Motor neuron (in vitro differentiated cells): ENCODE measurements around the gene TNIP1. TPM values are rescaled to one million over a fixed set of nuclear protein-coding genes. Genes with fewer than 3 reads are reported as not detected.
A peak's percentile ranks its signal among the peaks of the same experiment; 100 is the strongest.

Source experiments
- ATAC-seq, 8 experiments: fragments of 200-7000 bp; cut with Tn5 transposase; replicated peaks in 6 of 8; 2 replicates each; pipeline ENCODE4 v1.8.0; 2021; ENCODE audit warnings: mild to moderate bottlenecking in 8 of 8, moderate library complexity in 8 of 8
- H3K27ac ChIP-seq, 2 donors: fragments of 250-450 bp; sonication (Bioruptor Pico); 2 replicates each; pipeline ENCODE4 v1.9.0; 2021; ENCODE audit warnings: antibody characterized with exemption in 2 of 2, mild to moderate bottlenecking in 2 of 2, moderate library complexity in 1 of 2
- H3K4me1 ChIP-seq, 2 donors: fragments of 250-450 bp; sonication (Bioruptor Pico); replicated peaks in 1 of 2; 2 replicates each; pipeline ENCODE4 v1.6.1; 2021; ENCODE audit warnings: antibody characterized with exemption in 2 of 2, mild to moderate bottlenecking in 2 of 2, moderate library complexity in 1 of 2
- H3K4me3 ChIP-seq, 5 donors: fragments of 250-450 bp; sonication (Bioruptor Pico); 2 replicates each; pipeline ENCODE4 v1.9.0; 2021; ENCODE audit warnings: antibody characterized with exemption in 5 of 5, mild to moderate bottlenecking in 5 of 5, moderate library complexity in 4 of 5
- WGBS, 10 experiments: fragments of 450-650 bp; shearing (Covaris generic); methylation state at CpG; one replicate each; pipeline ENCODE4 v1.0.0; 2022; 5-methylcytosine and 5-hydroxymethylcytosine counted together
- in situ Hi-C, 9 experiments: fragments of 400-800 bp; cut with MboI; loops; one replicate each; pipeline ENCODE4 v1.15.0; 2021; ENCODE audit warnings: low sequenced_read_pairs in 9 of 9, low pct_unique_long_range_greater_than_20kb in 2 of 9; ENCODE audit not compliant: unreplicated experiment in 9 of 9
- total RNA-seq, 8 experiments: library from RNA; unstranded; fragments of 300-600 nt; gene quantifications; 2 replicates each; pipeline versions ENCODE4 v1.2.3 to v1.2.4, GENCODE V29; 2022

TNIP1 gene
- total RNA-seq, 8 experiments from 2014 or later = 13.7 to 55.6 (median 26.9) TPM

DNA sequence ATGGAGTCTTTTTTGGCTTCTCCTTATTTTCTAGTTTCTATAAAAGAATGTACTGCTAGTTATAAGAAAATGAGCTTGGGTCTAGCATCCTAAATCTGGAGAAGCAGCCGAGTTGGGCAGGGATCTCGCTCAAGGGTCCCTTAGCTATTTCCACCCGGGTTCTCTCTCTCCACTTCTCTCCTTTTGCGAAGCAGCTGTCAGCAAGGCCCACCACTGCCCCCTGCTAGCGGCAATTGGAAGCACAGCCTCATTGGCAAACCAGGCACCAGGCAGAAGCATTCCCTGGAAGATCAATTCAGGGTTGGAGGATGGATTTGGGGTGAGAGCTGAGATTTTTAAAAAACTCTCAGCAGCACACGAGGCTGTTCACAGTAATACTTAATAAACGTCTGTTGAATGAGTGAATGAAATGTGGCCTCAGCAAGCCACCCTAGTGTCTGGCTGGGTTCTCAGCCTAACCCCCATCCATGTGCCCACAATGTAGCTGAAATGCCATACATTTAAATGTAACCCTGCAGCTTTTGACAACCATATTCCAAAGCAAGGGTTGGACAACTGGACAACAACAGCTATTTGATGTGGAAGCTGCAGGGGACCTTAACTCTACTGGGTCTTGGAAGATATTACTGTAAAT lies 34.6 kb upstream of the TNIP1 start:
- ATAC-seq = peak; percentile 34 to 77 (median 58)
- in situ Hi-C loops = no loop called here
- H3K4me3 ChIP-seq = no peak overlapping the region
- H3K4me1 ChIP-seq = no peaks in the 10 kb centered on the region
- 0 to 29% (median 10%) methylated on average over 2 to 5 of the region's 7 CpGs; no CpG with 5 or more reads in 3 of the 10 experiments for WGBS, 10 experiments
- no peak overlapping the region for H3K27ac ChIP-seq

DNA sequence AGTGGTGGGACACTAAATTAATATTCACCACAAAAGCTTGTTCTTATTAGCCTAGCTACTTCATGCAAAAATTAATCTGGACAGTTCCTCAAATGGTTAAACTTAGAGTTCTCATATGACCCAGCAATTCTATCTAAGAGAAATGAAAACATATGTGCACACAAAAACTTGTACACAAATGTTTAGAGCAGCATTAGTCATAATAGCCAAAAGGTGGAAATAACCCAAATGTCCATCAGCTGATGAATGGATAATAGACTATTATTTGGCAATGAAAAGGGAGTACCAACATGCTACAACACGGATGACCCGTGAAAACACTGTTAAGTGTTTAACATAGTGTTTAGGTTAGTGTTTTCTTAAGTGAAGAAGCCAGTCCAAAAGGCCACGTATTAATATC lies 32.8 kb upstream of the TNIP1 start:
- H3K27ac ChIP-seq = no peak overlapping the region
- no peaks in the 10 kb centered on the region for H3K4me1 ChIP-seq
- in situ Hi-C loops = no loop called here
- H3K4me3 ChIP-seq = no peak overlapping the region
- ATAC-seq = no peak
- 29 to 100% (median 80%) methylated on average over 1 to 3 of the region's 3 CpGs; no CpG with 5 or more reads in 1 of the 10 experiments for WGBS, 10 experiments

DNA sequence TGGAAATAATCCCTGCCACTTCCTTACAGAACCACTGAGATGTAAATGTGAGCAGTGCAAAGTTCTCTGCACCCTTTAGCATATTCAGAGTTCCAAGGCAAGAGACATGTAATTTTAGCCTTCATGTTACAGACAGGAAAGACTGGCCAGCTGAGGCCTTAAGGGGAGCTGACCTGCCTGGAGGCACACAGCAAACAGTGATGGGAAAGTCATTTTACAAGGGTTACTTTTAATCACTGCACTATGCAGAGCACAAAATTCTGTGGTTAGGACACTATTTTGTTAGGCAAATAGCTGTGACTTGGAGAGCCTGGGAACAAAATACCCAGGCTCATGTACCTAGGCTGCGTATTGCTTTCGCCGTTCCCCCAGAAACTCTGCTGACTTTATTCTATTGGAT lies 30.2 kb upstream of the TNIP1 start:
- no peak overlapping the region for H3K27ac ChIP-seq
- peak in 4 of 8 experiments; percentile 11 to 95 (median 90) for ATAC-seq
- WGBS, 10 experiments = 85 to 100% (median 96%) methylated on average over 3 of the region's 3 CpGs; no CpG with 5 or more reads in 5 of the 10 experiments

DNA sequence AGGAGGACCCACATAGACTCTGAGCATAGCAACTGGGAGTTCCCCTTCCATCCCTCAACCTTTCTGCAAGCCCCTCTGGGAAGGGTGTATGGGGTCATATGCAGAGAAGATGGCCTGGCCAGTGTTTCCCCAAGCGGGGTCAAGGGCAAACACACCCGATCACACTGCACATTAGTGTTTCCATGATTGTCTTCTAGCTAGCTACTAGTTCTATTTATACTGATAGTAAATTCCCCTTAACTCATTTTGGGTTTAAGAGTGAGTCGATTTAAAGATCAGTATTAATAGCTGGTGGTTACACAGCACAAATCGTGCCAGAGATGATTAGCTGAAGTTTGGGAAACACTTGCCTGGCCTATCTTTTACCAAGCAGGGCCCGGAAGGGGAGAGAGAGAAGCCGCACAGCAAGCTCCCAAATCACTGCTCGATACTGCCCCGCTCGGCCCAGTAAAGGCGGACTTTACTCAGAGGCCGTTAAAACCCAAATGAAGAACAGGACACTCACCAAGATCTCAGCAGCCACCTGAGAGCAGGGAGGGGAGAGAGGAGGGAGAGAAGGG lies 29.4 kb upstream of the TNIP1 start:
- no peak overlapping the region for H3K4me3 ChIP-seq
- 40 to 100% (median 93%) methylated on average over 1 to 11 of the region's 11 CpGs; no CpG with 5 or more reads in 1 of the 10 experiments for WGBS, 10 experiments
- in situ Hi-C loops = no loop called here
- ATAC-seq = no peak
- H3K4me1 ChIP-seq = no peaks in the 10 kb centered on the region
- H3K27ac ChIP-seq = no peak overlapping the region

More for the DNA sequence above, 30.2 kb upstream of the TNIP1 start:
- no peak overlapping the region for H3K4me3 ChIP-seq
- H3K4me1 ChIP-seq = no peaks in the 10 kb centered on the region
- in situ Hi-C loops = no loop called here

DNA sequence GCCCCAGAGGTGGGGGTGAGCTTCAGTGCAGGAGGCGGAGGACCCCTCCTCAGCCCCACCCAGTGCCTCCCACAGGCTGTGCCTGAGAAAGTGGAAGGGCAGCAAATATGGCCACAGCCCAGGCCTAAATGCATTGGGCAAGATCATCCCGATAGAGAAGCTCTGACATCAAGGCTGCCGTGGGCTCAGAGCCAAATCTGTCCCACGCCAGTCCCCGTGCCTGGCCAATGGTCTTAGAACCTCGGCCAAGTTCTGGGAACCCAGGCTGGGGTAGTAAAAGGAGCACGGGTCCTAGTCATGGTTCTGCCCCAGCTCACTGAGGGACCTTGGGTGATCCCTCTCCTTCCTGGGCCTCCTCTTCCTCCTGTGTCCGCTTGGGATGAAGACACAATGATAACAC lies 27.7 kb upstream of the TNIP1 start:
- H3K4me1 ChIP-seq = no peaks in the 10 kb centered on the region
- no peak for ATAC-seq
- in situ Hi-C loops = no loop called here
- H3K27ac ChIP-seq = no peak overlapping the region
- 0 to 100% (median 85%) methylated on average over 1 to 4 of the region's 8 CpGs; no CpG with 5 or more reads in 2 of the 10 experiments for WGBS, 10 experiments
- no peak overlapping the region for H3K4me3 ChIP-seq

DNA sequence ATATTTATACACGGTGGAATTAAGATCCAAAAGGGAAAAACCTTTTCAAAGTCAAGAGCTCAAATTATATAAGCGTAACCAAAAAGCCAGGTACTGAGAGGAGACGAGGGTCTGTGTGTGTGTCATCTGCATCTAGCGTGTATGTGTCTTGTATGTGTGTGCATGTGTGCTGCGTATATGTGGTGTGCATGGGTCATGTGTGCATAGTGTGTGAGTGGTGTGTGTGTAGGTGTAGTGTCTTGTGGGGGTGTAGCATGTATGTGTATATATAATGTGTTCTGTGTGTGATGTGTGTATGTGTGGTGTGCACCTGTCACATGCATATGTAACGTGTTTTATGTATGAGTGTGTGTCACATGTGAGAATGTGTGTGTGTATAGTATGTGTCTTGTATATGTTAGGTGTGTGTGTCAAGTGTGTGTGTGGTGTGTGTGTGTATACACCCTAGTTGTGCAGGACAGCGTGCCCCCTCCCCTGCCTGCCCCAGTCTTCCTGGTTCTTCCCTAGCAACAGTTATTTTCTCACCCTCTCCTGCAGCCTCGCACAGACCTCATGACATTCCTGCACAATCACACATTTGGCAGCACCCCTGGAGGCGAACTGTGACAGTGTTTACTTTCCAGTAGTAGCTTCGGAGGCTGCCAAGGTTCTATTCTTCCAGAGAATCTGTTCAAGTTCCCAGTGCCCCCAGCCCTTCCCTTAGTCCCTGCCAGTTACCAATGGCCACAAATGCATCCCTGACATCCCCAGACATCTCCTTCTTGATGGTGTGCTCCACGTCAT lies 27.1 kb upstream of the TNIP1 start:
- Histone ChIP-seq H3K27ac (no peak overlapping the region), H3K4me3 (no peak overlapping the region), H3K4me1 (no peaks in the 10 kb centered on the region)
- ATAC-seq = peak in 5 of 8 experiments; percentile 15 to 94 (median 70)
- 50 to 100% (median 88%) methylated on average over 1 to 6 of the region's 11 CpGs for WGBS, 10 experiments
- in situ Hi-C loops = no loop called here

DNA sequence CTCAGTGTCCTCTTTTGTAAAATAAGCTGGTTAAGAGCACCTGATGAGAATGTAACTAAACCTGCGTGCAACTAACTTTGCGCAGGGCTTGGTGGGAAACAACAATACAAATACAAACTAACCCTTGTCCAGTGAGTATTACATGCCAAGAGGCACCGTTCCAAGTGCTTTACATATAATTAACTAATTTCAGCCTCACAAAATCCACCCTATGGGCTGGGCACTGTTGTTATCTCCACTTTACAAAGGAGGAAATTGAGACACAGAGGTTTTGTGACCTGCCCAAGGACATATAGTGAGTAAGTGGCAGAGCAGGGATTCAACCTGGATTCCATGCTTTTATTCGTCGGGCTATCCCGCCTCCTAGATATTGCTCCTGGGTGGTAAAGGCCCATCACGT lies 26.2 kb upstream of the TNIP1 start:
- in situ Hi-C loops = no loop called here
- Histone ChIP-seq H3K4me3 (no peak overlapping the region), H3K4me1 (no peaks in the 10 kb centered on the region), H3K27ac (no peak overlapping the region)
- ATAC-seq = peak in 1 of 8 experiments; percentile 10
- 60 to 100% (median 87%) methylated on average over 1 to 6 of the region's 7 CpGs; no CpG with 5 or more reads in 3 of the 10 experiments for WGBS, 10 experiments

DNA sequence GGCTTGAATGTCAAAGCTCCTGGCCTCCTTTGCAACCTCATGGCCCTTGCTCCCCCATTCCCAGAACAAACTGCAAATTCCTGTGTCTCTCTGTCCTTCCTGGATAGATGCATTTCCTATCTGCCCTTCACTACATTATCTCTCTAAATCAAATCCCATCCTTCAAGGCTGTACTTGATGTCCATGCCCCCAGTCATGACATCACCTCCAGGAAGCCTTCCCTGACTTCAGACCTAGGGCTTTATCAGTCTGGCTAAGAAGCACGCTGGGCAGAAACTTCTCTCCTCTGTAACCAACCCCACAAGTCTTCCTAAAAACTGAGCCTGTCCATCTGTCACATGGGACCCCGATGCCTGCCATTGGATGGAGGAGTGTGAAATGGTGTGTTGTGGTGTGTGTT lies 25.7 kb upstream of the TNIP1 start:
- Histone ChIP-seq H3K27ac (no peak overlapping the region), H3K4me1 (no peaks in the 10 kb centered on the region), H3K4me3 (no peak overlapping the region)
- in situ Hi-C loops = no loop called here
- no peak for ATAC-seq
- 86 to 100% (median 100%) methylated on average over 1 to 2 of the region's 2 CpGs; no CpG with 5 or more reads in 4 of the 10 experiments for WGBS, 10 experiments

DNA sequence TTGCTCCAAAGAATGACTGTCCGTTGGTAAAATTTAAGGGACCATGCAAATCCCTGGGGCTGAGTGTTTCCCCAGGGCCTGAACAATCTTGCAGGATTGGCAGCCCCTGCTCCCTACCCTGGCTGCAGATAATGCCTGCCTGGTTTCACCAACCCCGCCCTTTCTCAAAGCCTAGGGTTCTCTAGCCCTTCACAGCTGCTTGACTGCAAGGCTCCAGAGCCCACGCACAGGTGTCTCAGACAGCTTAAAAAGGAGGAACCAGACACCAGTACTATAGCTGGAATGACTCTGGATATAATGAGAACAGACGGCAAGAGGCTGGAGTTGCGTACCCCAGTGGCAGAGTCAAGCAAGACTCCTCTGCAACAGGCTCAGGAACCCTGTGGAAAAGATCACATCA lies 25.2 kb upstream of the TNIP1 start:
- Histone ChIP-seq H3K27ac (no peak overlapping the region), H3K4me1 (no peaks in the 10 kb centered on the region), H3K4me3 (no peak overlapping the region)
- ATAC-seq = no peak
- 90 to 100% (median 96%) methylated on average over 2 to 4 of the region's 5 CpGs; no CpG with 5 or more reads in 5 of the 10 experiments for WGBS, 10 experiments
- in situ Hi-C loops = no loop called here

DNA sequence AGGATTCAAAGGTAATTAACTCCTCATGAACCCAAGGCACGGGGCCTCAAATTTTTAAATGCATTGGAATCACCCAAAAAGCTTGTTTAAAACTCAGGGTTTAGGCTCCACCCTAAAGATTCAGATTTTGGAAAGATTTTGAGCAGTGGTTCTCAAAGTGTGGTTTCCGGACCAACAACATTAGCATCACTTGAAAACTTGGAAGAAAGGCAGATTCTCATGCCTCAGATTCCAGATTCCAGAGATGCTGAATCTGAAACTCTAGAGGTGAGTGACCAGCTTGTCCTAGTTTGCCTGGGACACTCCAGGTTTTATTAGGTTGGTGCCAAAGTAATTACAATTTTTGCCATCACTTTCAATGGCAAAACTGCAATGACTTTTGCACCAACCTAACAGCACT lies 24.7 kb upstream of the TNIP1 start:
- 36 to 100% (median 87%) methylated on average over 1 to 2 of the region's 2 CpGs; no CpG with 5 or more reads in 4 of the 10 experiments for WGBS, 10 experiments
- ATAC-seq = no peak
- Histone ChIP-seq H3K4me1 (no peaks in the 10 kb centered on the region), H3K27ac (no peak overlapping the region), H3K4me3 (no peak overlapping the region)
- in situ Hi-C loops = no loop called here

DNA sequence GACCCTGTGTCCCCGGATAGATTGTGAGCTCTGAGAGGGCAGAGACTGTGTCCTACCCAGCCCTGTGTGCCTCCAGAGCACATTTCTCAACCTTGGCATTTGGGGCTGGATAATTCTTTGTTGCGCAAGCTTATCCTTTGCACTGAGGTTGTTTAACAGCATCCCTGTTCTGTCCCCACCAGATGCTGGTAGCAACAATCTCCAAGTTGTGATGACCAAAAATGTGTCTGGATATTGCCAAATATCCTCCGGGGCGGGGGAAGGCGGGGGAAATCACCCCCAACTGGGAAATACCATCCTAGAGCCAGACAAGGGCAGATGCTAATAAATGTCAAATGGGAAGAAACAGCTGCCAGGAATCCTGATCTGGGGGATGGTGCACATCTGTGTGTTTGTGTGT lies 24.0 kb upstream of the TNIP1 start:
- H3K4me1 ChIP-seq = no peaks in the 10 kb centered on the region
- no peak overlapping the region for H3K4me3 ChIP-seq
- H3K27ac ChIP-seq = no peak overlapping the region
- ATAC-seq = peak in 1 of 8 experiments; percentile 38
- in situ Hi-C loops = no loop called here
- 92% methylated on average over 2 of the region's 5 CpGs; no CpG with 5 or more reads in 9 of the 10 experiments for WGBS, 10 experiments

DNA sequence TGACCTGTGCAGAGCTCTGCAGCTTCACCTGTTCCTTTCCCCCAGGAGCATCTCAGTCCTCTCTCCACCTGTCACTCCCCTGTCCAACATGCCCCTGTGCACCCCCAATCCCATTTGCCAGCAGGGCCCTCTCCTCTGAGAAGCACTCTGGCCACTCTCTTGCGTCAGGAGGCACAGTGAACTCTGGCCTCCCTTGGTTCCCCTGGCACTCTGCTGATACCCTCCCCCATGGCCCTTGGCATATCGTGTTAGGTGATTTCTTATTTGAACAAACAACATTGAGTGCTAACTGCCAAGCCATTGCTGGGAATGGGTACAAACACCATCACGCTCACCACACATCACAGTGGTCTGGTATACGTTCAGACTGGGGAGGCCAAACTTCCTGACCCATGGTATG lies 20.9 kb upstream of the TNIP1 start:
- Histone ChIP-seq H3K27ac (no peak overlapping the region), H3K4me3 (no peak overlapping the region), H3K4me1 (no peaks in the 10 kb centered on the region)
- no peak for ATAC-seq
- in situ Hi-C loops = no loop called here
- WGBS, 10 experiments = 100% methylated on average over 1 to 3 of the region's 4 CpGs; no CpG with 5 or more reads in 7 of the 10 experiments

DNA sequence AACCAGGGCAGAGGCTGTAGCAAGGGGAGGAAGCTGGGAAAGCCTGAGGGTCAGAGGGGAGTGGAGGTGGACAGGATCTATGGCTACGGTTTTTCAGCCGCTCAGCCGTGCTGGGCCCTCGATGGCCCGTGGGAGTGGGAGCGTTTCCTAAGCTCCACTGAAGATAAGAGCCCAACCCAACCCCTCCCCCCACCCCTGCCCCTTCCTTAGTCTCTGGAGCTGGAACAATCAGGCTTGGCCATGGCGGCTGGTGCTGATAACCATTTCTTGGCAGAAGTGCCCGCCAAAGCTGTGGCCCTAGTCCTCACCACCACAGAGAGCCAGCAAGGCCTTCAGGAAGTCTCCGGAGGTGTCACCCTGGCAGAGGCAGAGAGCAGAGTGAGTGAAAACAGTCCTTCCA lies 20.3 kb upstream of the TNIP1 start:
- in situ Hi-C loops = no loop called here
- ATAC-seq = no peak
- WGBS, 10 experiments = 60 to 100% methylated on average over 1 to 2 of the region's 9 CpGs; no CpG with 5 or more reads in 8 of the 10 experiments
- Histone ChIP-seq H3K4me1 (no peaks in the 10 kb centered on the region), H3K4me3 (no peak overlapping the region), H3K27ac (no peak overlapping the region)
